Loucy (cell line): Measurements from ENCODE around the gene EDARADD.

ENCODE experiments used
- EZH2phosphoT487 ChIP-seq: fragments of 200-600 bp; IDR thresholded peaks from 2 replicates; pipeline ENCODE4 v1.6.1; 2018; ENCODE audit warnings: antibody characterized with exemption, mild to moderate bottlenecking, moderate library complexity, borderline replicate concordance
- TF ChIP-seq, protein P1 (sequence below): fragments of 200-600 bp; sonication (generic); conservative IDR thresholded peaks from 2 replicates; pipeline ENCODE4 v1.5.1; 2014; ENCODE audit warnings: mild to moderate bottlenecking, antibody characterized with exemption, low read length

DNA sequence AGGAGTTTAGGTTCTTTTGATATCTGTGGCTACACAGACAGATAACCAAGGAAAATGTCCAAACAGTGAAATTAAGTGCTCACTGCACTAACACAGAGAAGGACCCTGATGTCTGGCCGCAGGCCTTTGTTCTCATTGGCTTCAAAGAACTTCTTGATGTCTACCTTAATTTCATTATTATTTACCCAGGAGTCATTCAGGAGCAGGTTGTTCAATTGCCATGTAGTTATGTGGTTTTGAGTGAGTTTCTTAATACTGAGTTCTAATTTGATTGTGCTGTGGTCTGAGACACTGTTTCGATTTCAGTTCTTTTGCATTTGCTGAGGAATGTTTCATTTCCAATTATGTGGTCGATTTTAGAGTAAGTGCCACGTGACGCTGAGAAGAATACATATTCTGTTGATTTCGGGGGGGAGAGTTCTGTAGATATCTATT lies 114.5 kb downstream of the EDARADD start:
- TF ChIP-seq, protein P1, sequence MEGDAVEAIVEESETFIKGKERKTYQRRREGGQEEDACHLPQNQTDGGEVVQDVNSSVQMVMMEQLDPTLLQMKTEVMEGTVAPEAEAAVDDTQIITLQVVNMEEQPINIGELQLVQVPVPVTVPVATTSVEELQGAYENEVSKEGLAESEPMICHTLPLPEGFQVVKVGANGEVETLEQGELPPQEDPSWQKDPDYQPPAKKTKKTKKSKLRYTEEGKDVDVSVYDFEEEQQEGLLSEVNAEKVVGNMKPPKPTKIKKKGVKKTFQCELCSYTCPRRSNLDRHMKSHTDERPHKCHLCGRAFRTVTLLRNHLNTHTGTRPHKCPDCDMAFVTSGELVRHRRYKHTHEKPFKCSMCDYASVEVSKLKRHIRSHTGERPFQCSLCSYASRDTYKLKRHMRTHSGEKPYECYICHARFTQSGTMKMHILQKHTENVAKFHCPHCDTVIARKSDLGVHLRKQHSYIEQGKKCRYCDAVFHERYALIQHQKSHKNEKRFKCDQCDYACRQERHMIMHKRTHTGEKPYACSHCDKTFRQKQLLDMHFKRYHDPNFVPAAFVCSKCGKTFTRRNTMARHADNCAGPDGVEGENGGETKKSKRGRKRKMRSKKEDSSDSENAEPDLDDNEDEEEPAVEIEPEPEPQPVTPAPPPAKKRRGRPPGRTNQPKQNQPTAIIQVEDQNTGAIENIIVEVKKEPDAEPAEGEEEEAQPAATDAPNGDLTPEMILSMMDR: no peak
- no peak for TF ChIP-seq EZH2phosphoT487
